GM21619 (cell line): ENCODE results near the gene RHEB.

Experiments used
- ATAC-seq: cut with Tn5 transposase; IDR thresholded peaks from one replicate; pipeline ENCODE4 v1.9.1; 2021; ENCODE audit not compliant: unreplicated experiment

Gene RHEB

DNA sequence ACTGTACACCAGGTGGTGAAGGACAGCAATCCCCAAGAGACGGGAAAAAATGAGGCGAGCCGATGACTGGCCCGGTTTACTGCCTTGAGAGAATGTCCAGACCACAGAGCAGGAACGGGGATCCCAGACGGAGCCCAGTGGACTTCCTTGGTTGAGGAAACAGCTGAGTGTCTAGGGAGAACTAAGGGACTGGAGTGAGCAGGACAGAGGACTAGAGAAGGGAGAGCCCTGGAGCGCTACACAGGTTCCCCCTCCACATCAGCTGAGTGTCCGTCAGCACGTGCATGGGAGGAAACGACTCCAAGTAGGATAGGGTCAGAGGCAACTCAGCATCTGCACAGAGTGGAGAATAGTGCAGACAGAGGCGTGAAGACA lies 102.8 kb downstream of the RHEB start:
- no peak for ATAC-seq

DNA sequence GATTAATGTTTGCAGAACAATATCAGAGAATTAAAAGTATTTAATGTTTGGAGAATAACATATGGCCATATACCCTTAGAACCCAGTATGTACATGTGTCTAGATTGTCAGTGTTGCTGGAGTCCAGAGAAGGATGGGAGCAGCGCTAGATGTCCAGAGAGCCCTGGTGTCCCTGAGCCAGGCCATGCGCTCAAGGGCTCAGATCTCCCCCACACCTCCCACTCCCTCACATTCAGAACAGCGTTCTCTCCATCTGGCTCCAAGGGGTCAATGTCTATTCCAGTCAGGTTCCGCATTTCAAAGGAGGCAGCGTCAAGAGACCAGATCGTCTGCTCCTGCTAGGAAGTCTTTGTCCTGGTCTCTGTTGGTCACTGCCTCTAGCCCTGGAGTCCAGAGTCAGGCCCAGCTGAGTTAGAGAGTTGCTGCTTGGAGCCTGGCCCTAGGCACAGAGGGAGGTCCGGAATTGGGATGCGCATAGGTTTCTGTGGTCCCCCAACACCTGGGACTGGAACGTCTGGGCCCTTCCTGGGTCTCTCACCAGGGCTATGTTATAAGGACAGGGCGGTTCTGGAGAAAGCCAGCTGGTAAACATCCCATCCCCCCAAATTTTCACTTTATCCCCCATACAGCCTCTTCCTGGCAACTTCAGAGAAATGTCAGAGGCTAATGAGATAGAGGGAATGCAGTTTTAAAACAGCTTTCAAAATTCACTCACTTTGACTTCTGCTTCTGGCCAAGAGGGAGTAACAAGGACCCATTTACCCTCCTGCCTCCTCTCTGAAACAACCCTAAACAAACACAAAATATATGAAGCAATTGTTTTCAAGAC lies 103.4 kb downstream of the RHEB start:
- no peak for ATAC-seq
